HG02678 (cell line): ENCODE measurements around the gene CALN1.

Experiments
- ATAC-seq: cut with Tn5 transposase; IDR thresholded peaks from one replicate; pipeline ENCODE4 v1.9.1; 2021; ENCODE audit warnings: mild to moderate bottlenecking, moderate library complexity; ENCODE audit not compliant: unreplicated experiment

The CALN1 gene

GRCh38 chr7:72326811-72327210 is 85.3 kb downstream of the CALN1 start:
- no peak for ATAC-seq

GRCh38 chr7:72326365-72326764 is 85.8 kb downstream of the CALN1 start:
- ATAC-seq: no peak

DNA sequence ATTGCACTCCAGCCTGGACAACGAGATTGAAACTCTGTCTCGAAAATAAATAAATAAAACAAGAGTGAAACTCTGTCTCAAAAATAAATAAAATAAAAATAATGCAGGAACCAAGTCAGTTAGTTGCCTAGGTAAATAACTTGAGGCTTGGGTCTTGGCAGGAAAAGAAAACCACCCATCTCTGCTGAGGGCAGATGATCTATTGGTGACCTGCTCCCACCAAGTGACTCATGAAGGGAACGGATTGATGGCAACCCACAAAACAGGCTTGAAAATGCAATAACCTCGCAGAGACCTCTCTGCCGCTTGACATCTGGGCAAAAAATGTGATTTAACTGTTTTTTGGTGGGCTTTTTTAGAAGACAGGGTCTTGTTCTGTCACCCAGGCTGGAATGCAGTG is 86.6 kb downstream of the CALN1 start:
- ATAC-seq: no peak

DNA sequence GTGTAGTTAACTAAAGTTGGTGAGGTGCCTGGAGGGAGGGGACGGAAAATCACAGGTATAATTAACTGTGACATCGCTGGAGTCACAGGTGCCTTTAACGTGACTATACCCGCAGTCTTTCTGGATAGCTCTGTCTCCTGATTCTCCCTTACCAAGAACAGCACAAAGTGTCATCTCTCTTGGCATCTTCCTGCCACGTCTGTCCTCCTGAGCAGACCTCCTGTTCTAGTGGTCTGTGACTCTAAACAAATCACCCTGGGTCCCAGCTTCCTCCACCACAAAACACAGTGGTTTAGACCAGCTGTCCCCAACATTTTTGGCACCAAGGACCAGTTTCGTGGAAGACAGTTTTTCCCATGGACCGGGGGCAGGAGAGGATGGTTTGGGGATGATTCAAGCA is 90.5 kb downstream of the CALN1 start:
- ATAC-seq: no peak

- no peak for ATAC-seq
Observed at GRCh38 chr7:72321081-72321480, 91.1 kb downstream of the CALN1 start.

GRCh38 chr7:72317341-72317740 is 94.8 kb downstream of the CALN1 start:
- no peak for ATAC-seq

DNA sequence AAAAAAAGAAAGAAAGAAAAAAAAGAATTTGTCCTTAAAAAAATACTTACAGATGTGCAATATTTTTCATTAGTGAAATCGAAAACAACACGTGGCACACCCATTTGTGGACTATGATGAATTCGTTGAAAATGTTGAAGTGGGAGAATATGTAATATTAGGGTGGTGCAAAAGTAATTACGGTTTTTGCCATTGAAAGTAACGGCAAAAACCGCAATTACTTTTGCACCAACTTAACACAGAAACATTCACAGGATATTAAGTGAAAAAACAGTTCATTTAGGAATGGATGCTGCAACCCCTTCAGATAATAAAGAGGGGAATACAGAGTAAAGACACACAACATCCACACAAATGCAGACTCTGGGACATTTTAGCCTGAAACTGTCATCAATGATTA is 96.0 kb downstream of the CALN1 start:
- no peak for ATAC-seq

- ATAC-seq: no peak
Observed at GRCh38 chr7:72313906-72314305, 98.2 kb downstream of the CALN1 start.

GRCh38 chr7:72310301-72310700 is 101.8 kb downstream of the CALN1 start:
- no peak for ATAC-seq

DNA sequence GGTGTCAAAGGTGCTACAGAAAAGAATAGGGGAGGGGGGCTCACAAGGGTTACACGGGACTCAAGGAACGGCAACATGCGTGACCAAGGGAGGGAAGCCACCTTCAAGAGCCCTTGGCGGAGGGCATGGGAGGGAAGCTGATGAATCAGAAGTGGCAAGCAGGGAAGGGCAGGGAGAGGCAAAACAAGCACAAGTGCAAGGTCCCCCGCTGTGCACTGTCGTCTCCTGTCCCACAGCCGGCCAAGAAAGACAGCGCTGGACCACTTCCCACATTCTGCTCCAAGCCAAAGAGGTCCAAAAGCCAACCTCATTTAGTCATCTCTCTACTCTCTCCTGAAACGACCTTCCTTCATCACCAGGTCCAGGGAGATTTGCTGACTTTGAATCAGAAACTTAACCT is 102.7 kb downstream of the CALN1 start:
- ATAC-seq: no peak

GRCh38 chr7:72308986-72309385 is 103.2 kb downstream of the CALN1 start:
- ATAC-seq: no peak

DNA sequence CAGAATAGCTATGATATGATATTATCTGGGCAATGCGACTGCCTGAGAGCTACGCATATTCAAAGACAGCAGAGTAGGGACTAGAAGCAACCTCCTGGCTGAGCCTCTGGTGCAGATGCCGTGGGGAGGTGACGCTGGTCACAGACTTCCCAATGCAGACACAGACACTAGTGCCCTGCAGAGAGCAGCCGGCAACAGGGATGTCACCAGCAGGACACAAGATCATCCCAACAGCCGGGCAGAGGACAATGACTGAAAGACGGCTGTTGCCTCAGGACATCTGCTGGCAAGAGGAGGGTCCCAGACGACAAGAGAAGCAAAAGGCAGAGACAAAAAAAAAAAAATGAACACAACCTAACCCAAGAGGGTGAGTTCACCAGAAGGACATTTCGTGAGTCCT is 104.6 kb downstream of the CALN1 start:
- no peak for ATAC-seq

- ATAC-seq: no peak
Observed at GRCh38 chr7:72298912-72299311, 113.2 kb downstream of the CALN1 start.

DNA sequence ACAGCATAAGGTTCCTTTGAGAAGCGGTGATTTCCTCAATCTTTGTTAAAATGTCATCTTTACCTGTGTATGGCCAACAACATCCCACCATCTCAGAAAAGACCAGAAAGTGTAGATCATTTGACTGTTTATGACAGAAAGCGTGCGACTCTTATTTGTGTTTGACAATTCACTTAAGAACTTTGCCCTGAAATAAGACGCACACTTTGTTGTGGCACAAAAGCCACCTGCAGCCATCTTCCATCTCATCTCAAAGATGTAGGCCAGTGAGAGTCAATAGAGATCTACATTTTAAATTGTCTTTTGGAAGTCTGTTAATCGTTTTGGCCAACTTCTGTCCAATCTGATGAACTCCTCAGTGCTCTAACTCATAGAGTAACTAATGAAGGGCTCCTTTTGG is 114.0 kb downstream of the CALN1 start:
- no peak for ATAC-seq

GRCh38 chr7:72297636-72298035 is 114.5 kb downstream of the CALN1 start:
- ATAC-seq: no peak

GRCh38 chr7:72292794-72293193 is 119.3 kb downstream of the CALN1 start:
- ATAC-seq: no peak

- ATAC-seq: no peak
Observed at GRCh38 chr7:72292118-72292517, 120.0 kb downstream of the CALN1 start.

DNA sequence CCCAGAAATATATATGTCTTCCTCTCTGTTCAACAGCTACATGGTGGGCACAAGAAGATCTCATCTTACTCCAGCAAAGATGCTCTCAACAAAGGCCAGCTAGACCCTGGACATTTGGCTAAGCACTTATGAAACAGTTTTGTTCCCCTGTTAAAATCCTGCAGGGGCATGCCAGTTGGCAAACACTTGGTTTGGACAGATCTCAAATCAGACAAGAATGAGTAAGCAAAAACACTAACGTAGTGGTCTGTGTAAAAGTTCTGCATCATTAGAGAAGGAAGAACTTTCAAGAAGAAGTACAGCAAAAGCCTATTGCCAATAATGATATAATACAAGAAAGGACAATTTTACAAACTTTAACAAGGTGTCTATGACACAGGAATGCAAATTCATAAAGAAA is 125.6 kb downstream of the CALN1 start:
- no peak for ATAC-seq

GRCh38 chr7:72283309-72283708 is 128.8 kb downstream of the CALN1 start:
- ATAC-seq: no peak

- ATAC-seq: no peak
Observed at GRCh38 chr7:72281308-72281707, 130.8 kb downstream of the CALN1 start.

- ATAC-seq: no peak
Observed at GRCh38 chr7:72279203-72279602, 132.9 kb downstream of the CALN1 start.

GRCh38 chr7:72278550-72278949 is 133.6 kb downstream of the CALN1 start:
- no peak for ATAC-seq

- ATAC-seq: no peak
Observed at GRCh38 chr7:72275382-72276070, 136.6 kb downstream of the CALN1 start.
